Hematopoietic multipotent progenitor cell treated with erythropoietin and hydrocortisone succinate and interleukin-3 and kit ligand, for 17 days (in vitro differentiated cells): ENCODE data around the gene TMEM229B.

ENCODE experiments used
- DNase-seq: peaks from one replicate; pipeline ENCODE4 v3.0.0-alpha.2; 2015; ENCODE audit warnings: low spot score

TMEM229B gene

DNA sequence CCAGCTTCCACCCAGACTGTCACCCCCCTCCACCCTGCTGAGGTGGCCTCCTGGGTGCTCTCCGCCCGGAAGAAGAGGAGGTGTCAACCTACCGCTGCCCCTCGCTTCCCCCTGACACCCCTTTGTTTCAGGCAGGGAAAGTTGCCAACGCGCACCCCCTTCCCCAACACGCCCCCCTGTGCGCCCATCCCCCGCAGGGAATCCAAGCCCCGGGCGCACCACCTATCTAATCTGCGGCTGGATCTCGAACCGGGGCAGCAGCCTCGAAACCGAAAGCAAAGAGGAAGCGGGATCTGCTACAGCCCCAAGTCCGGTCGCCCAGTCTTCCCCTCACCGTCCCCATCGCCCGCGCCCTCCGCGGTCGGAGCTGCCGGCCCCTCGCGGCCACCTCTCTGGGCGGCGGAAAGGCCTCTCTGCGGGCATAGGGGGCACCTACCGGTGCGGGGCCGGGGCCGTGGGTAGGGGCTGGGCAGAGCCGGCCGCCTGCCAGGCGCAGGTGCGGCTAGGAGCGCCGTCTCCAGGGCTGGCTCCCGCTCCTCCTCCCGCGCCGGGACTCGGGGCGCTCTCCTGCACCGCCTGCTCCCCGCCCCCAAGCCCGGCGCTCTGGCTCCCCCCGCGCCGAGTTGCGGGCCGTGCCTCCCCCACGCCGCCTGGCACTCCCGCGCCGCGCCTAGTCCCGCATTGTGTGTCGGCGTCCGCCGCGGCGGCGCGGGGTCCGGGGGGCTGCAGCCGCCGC is 26.3 kb upstream of the TMEM229B start:
- DNase-seq: no peak

DNA sequence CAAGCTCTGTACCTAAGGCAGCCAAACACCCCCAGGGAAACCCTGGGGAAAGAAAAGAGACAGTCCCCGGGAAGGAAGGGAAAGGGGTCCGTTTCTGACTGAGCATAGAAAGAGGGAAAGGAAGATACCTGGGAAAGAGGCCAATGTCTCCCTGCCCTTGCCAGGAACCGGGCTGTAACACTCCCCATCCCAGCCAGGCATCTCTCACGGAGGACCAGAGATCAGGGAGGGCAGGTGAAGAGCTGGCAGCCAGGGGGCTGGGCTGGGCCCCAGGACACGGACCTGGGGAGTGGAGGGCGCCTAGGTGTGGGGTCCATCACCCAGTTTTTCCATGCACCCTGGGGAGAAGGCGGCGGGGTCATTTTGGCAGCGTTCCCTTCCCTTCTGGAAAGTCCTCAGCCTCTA is 25.7 kb upstream of the TMEM229B start:
- DNase-seq: no peak

DNA sequence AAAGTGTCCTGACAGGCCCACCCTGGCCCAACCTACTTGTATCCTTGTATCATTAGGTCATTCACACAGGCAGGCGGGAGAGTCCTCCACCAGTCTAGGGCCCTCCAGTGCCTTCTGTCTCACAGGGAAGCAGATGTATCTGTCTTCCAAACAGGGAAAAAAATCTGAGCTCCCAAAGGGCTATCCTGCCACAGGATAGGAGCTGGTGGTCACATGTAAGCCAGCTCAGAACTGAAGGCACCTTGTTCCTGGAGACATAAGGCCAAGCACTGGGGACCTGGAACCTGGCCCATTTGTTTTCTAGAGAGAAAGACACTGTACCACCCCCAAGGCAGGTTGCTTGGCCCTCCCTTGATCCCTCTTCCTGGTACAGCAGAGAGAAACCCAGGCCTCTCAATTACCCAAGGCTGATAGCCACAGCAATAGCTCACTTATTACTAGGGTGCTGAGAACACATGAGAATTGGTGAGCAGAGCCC is 25.1 kb upstream of the TMEM229B start:
- DNase-seq: no peak

GRCh38 chr14:67512463-67513310 is 24.2 kb upstream of the TMEM229B start:
- no peak for DNase-seq

DNA sequence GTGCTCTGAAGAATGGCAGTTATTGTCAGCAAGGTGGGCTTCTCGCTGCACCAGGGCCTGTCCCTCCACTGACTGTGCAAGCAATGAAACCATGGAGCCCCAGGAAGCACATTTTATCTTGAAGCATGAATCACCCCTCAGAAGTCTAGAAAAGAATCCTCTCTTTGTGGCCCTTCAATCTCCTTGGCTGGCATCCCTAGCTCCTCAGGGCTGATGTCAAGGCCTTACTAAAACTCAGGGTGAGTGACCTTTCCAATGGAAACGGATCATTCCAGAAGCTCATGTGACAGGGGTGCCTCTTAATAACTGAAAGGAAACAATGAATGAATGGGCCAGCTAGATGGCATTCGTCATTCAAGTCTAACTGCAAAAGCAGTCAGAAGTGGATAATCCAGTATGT is 22.3 kb upstream of the TMEM229B start:
- no peak for DNase-seq

- no peak for DNase-seq
Measured at GRCh38 chr14:67510121-67510520, 21.6 kb upstream of the TMEM229B start.

- no peak for DNase-seq
Measured at GRCh38 chr14:67508956-67509355, 20.4 kb upstream of the TMEM229B start.

GRCh38 chr14:67505254-67505653 is 16.7 kb upstream of the TMEM229B start:
- no peak for DNase-seq

DNA sequence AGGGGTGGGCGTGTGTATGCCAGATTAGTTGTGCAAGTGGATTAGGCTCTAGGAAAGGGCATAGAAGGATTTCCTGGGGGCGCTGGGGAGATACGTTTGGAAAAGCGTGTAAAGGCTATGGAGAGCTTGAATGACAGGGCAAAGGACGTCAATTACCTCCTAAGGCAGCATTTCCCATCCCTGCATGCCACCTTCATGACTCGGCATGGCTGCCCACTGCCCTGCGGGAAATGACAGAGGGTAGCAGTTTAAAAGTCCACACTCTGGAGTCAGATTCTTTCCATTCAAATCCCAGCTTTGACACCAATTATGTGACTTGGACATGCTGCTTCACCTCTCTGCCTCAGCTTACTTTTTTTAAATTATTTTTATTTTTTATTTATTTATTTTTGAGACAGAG is 14.8 kb upstream of the TMEM229B start:
- no peak for DNase-seq

DNA sequence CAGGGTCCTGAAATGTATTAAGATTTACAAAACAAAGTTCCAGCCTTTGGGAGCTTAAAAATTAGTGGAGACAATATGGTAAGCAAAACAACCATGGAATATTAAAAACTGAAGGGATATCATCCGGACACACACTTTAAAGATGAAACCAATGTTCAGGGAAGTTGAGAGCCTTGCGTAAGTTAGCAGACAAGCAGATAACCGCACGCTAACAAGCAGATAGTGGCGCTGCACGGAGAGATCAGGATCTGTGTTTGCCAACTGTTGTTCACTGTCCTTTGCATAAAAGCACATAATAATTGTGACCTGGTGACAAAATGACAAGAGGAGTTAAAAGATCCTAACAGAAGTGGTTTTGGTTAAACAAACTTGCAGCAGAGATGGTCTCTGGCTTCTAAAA is 14.3 kb upstream of the TMEM229B start:
- no peak for DNase-seq

DNA sequence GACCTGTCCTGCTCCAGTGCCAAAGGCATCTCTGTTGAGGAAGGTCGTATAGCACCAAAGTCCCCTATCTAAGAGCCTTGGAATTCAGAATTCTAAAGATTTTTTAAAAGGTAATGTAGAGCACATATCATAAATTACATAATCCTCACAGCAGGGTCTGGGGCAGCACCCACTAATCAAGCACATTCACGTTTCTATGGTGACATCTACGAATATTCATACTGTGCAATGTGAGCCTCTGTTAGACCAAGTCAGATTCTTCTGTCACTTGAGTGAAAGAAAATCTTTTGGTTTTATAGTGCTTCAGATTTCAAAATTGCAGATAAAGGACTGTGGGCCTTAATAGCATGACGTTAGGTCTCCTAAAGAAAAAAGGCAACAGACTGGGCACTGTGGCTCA is 13.1 kb upstream of the TMEM229B start:
- no peak for DNase-seq

DNA sequence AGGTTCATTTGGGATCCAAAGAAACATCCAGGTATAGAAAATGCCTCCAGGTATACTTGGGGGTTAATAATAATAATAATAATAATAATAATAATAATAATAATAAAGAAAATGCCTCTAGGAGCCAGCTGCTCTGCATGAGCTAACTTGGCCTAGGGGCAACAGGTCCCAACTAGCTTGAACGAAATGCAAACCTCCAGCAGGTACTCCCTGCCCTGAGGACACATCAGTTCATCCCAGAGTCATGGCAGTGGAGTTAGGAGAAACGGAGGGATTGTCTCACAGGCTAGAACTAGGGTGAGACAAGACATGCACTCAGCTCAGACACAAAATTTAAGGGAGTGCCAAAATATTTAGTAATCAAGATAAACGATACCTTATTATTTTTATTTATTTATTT is 12.5 kb upstream of the TMEM229B start:
- DNase-seq: no peak

DNA sequence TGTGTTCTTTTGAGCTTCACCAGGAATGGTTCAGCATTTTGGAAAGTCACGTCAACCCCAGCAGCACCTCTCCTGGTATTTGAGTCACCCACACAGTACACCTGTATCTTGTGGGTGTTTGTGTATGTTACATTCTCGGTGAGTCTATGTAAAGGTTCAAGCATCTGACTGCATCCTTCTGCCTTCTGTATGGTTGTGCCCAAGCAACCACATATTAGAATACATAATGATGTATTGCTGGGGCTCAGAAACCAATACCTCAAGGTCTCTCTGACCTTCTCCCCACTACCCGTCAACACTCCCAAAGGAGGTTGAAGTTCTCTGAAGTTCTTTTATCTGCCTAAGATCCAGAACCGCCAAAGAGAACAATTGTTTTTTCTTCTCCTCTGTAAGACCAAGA is 9.2 kb upstream of the TMEM229B start:
- no peak for DNase-seq

GRCh38 chr14:67497216-67497615 is 8.7 kb upstream of the TMEM229B start:
- no peak for DNase-seq

DNA sequence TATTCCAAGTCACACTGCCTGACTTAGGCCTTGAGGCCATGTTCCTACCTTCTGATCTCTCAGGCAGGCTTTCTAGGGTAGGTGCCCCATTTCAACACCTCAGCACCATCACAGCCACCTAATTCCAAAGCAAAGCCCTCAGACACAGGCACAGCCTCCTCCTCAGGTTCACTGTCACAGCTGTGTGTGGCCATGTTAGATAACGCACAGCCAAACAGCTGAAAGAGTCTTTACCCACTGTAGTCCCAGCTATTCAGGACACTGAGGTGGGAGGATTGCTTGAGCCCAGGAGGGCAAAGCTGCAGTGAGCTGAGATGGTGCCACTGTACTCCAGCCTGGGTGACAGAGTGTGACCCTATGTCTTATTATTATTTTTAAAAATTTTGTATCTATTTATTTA is 7.3 kb upstream of the TMEM229B start:
- DNase-seq: no peak

GRCh38 chr14:67493092-67493717 is 4.7 kb upstream of the TMEM229B start:
- DNase-seq: no peak

DNA sequence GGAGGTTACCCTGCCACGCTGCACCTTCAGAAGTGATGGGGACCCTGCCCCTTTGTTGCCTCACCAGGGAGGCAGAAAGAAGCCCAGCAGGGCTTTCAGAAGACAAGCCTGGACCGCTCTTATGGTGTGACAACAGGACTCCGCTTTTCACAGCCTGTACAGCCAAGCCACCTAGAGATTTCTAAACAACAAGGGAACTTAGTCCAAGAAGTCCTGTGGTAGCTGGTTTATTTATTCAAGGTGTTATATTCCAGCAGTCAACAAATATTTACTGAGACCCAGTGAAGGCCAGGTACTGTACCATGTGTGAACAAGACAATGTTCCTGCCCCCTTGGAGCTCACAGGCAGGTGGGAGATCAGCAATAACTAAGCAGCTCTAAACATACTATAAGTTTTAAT is 4.0 kb upstream of the TMEM229B start:
- DNase-seq: no peak

DNA sequence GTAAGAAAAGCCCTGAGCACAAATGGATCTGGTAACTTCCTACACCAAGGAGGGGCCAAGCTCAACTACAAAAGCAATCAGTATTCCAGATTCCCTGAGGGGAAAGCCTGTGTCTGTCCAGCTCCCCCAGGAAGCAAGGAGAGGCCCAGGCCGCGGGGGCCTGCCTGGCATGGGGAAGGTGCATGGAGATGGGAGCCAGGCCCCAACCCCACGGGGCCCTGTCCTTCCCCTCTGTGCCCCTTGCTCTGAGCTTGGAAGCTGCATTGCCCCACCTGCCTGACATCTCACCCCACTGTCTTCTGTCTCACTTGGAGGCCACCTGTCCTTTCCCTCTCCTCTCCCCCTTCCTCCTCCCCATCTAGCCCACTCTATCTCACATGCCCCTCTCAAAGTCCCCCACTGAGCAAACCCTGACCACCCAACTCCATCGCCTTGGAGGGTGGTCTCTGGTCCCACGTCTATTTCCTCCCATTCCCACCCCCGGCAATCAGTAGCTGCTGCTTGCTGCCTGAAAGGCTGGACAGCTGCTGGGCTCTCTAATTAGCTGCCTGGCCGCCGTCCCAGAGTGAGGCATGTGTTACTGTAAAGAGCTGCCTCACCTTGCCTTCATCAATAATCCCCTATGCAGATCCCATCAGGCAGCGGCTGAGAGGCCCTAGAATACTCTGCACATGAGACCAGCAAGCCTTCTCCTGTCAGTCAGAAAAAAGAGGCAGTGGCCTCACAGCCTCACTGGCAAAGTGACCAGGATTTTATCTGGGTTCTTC is 3.4 kb upstream of the TMEM229B start:
- no peak for DNase-seq

DNA sequence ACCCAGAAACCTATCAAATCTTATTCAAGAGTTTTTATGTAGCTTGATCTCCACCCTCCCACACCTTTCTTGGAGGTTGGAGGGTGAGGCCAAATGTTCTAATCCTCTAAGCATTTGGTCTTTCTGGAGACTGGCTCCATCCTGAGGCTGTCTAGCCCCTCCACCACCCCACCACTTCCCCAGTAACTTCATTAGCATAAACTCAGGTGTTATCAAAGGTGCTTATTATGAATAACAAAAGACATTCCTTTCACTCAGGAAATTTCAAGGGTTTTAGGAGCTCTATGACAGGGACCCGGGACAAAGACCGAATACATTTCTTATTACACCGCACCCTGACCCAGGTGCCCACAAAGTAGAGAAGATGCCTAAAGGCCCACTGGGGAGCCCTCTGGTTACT is 2.8 kb upstream of the TMEM229B start:
- no peak for DNase-seq

- DNase-seq: no peak
Measured at GRCh38 chr14:67490196-67490595, 1.7 kb upstream of the TMEM229B start.

DNA sequence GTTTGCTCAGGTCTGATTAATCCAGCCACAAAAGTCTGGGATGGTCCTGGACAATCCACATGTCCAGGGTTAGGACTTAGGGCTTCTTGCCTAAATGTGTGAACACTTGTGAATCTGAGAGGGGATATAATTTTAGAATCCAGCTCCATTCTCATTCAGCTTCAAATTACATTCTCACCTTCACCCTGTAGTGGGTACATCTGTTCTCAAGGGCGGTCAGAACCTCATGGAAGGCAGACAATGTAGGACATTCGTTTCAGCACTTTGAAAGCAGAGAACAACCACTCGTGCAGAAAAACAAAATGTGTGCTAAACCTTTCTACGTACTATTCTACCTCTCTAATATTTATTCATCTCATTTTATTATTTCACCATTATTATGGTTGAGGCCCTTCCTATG is 1.2 kb downstream of the TMEM229B start:
- DNase-seq: no peak

DNA sequence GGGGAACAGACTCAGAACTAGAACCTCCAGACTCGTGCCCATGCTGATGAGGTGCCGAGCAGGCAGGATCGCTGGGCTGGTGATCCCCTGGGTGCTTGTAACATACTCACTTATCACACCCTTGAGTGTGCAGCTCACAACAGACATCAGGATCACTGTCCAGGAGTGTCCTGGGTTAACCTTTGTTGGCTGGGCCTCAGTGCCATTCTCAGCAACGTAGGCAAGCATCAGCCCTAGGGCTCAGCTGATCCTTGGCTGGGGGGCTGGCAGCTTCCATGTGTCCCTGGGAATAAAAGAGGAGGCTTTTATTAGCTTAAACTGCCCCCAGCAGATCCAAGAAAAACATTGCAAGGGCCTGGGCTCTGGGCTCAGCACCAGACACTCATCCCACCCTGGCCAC is 1.6 kb downstream of the TMEM229B start:
- DNase-seq: no peak
